RWPE1 (cell line): ENCODE measurements around the gene AMBRA1.

Experiments used
- CTCF ChIA-PET: fragments of 350-600 bp; sonication (Branson Sonifier 250); formaldehyde crosslinking; extraction: SDS; loops from one replicate; lab custom pipeline; 2021; lab: Yijun Ruan, JAX
- POLR2A ChIA-PET: fragments of 400-600 bp; formaldehyde crosslinking; extraction: SDS; loops from one replicate; lab custom pipeline; 2020; ENCODE audit warnings: antibody characterized with exemption; ENCODE audit not compliant: low non-redundant PET; lab: Yijun Ruan, JAX
- DNase-seq: peaks from one replicate; pipeline ENCODE4 v3.0.0; 2012; ENCODE audit warnings: low spot score
- H3K27ac ChIP-seq: fragments of 450-650 bp; 2 replicates; pipeline ENCODE4 v1.5.1; 2017
- CTCF ChIP-seq: fragments of 450-650 bp; conservative IDR thresholded peaks from 2 replicates; pipeline ENCODE4 v1.5.1; 2017; ENCODE audit warnings: low read depth, mild to moderate bottlenecking

AMBRA1 gene

GRCh38 chr11:46564459-46564858 is 29.4 kb downstream of the AMBRA1 start:
- ChIA-PET CTCF (no interaction called here), POLR2A (interaction anchor here (0.7 kb wide), 1 partner anchor 31 kb away, joined by 5 read pairs; no protein-coding TSS in a partner anchor)
- no peak overlapping the region for H3K27ac ChIP-seq
- DNase-seq: peak; percentile 75
- no peak for TF ChIP-seq CTCF

GRCh38 chr11:46562527-46562926 is 31.3 kb downstream of the AMBRA1 start:
- no peak for DNase-seq
- no peak for TF ChIP-seq CTCF
- no peak overlapping the region for H3K27ac ChIP-seq
- ChIA-PET POLR2A (no interaction called here), CTCF (no interaction called here)

DNA sequence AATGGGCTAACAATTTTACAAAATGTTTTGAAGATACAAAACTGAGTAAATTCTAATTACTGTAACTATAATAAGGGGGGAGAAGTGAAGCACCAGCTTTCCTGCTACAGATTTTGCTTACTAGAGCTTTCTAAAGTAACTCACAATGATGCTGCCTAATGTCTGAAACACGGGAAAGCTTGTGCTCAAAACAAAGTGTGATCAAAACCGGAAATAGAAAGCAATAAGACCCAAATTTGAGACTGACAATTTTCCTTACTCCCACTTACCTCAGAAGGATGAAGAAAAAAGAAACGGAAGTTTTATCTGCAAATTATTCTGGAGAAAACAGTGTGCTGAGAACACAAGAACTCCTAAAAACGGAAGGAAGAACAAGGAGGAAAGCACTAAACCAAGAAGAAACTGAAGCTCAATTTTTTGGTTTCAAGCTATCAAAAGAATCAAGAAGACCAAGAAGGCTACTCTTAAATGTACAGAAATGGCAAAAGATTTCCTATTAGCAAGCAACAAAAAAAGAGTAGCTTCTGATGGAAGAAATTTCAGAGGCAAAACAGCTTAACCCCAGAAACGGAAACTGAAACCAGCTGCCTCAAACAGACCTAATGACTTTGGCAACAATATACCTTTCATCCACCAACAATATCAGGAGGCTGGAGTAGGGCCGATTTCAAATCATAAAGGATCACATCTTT is 33.4 kb downstream of the AMBRA1 start:
- no peak for TF ChIP-seq CTCF
- DNase-seq: peak; percentile 26
- POLR2A ChIA-PET: interaction anchor here (0.6 kb wide), 1 partner anchor 57 kb away, joined by 3 read pairs; no protein-coding TSS in a partner anchor
- CTCF ChIA-PET: interaction anchor here (0.5 to 0.9 kb wide), 3 partner anchors 18 to 168 kb away, joined by 4 to 9 read pairs (median 6); no protein-coding TSS in a partner anchor
- H3K27ac ChIP-seq: peak overlapping the region; percentile 69

- no peak for DNase-seq
- H3K27ac ChIP-seq: no peak overlapping the region
- CTCF ChIA-PET: interaction anchor here (0.6 kb wide), 1 partner anchor 11 kb away, joined by 6 read pairs; no protein-coding TSS in a partner anchor
- POLR2A ChIA-PET: interaction anchor here (0.6 kb wide), 1 partner anchor 58 kb away, joined by 3 read pairs; no protein-coding TSS in a partner anchor
- no peak for TF ChIP-seq CTCF
Observed at GRCh38 chr11:46559815-46560214, 34.0 kb downstream of the AMBRA1 start.

DNA sequence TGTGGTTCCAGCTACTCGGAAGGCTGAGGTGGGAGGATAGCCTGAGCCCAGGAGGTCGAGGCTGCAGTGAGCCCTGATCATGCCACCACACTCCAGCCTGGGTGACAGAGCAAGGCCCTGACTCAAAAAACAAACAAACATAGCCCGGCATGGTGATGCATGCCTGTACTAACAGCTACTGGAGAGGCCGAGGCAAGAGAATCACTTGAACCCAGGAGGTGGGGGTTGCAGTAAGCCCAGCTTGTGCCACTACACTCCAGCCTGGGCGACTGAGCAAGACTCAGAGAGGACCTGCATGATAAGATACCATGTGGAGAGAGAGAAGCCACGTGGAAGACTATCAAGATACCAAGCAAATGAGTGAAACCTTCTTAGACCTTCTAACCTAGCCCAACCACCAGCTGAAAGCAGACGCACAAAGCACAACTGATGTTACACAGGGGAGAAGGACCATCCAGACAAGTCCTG is 36.1 kb downstream of the AMBRA1 start:
- ChIA-PET POLR2A (no interaction called here), CTCF (interaction anchor here (0.6 kb wide), 1 partner anchor 1145 kb away, joined by 3 read pairs; no protein-coding TSS in a partner anchor)
- DNase-seq: no peak
- peak overlapping the region; percentile 27; the same call in 1 of the 2 replicates for H3K27ac ChIP-seq
- TF ChIP-seq CTCF: no peak

DNA sequence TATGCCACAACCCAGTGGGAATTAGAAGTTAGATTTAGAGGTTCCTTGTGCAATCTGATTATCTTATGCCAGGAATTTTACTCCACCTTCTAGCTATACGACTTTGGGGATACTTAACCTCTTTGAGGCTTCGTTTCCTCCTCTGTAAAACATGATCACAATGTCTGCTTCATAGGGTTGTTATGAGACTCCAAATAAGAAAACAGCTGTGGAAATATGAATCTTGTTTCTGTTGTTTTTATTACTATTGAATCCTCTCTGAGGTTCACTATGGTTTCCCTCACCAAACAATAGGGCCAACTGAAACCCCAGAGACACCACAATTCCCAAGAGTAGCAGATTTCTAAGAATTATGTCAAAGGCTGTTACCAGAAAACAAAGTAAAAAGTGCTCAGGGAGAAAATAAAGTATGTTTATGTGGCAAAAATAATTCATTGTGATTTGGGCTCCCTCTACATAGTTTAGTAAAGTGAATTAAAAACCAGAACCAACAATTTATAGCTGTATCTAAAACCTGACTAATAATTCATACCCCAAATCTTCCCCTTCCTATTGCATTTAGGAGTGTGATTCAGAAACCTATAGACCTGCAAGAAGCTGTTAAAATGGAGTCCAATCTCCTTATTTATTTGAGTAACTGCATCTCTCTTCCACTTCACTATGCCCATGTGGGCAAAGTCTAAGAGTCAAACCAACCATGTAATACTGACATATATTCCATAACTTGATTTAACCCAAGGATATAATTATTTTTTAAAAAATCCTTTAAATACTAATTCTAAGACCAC is 38.4 kb downstream of the AMBRA1 start:
- ChIA-PET POLR2A (no interaction called here), CTCF (interaction anchor here (0.7 kb wide), 1 partner anchor 15 kb away, joined by 3 read pairs; no protein-coding TSS in a partner anchor)
- TF ChIP-seq CTCF: no peak
- no peak for DNase-seq
- no peak overlapping the region for H3K27ac ChIP-seq
